Neural cell (in vitro differentiated cells): ENCODE measurements around the gene PIM3. TPM values are rescaled to one million over a fixed set of nuclear protein-coding genes. Genes with fewer than 3 reads are reported as not detected.
A peak's percentile ranks its signal among the peaks of the same experiment; 100 is the strongest.

ENCODE experiments used
- H2AFZ ChIP-seq: fragments of 200-600, 300-800 bp; sonication (generic), shearing (Covaris generic); 2 replicates; pipeline ENCODE4 v1.6.0; 2014; ENCODE audit warnings: low read depth, mild to moderate bottlenecking, antibody characterized with exemption, low read length, moderate library complexity
- H3F3A ChIP-seq: fragments of 200-600 bp; shearing (Covaris generic); 2 replicates; pipeline ENCODE4 v1.6.1; 2016; ENCODE audit warnings: mild to moderate bottlenecking, moderate library complexity, mixed read lengths, antibody characterized with exemption, low read length; ENCODE audit not compliant: insufficient read depth, poor library complexity, severe bottlenecking
- H3K27ac ChIP-seq: fragments of 200-600, 300-800 bp; sonication (generic), shearing (Covaris generic); 2 replicates; pipeline ENCODE4 v1.5.1; 2014; ENCODE audit warnings: mild to moderate bottlenecking, low read length, moderate library complexity
- H3K27me3 ChIP-seq: fragments of 300-800, 200-600 bp; sonication (generic), shearing (Covaris generic); 2 replicates; pipeline ENCODE4 v1.6.0; 2014; ENCODE audit warnings: mild to moderate bottlenecking, low read depth, low read length, moderate library complexity; ENCODE audit not compliant: insufficient read depth
- H3K36me3 ChIP-seq: fragments of 300-800, 200-600 bp; sonication (generic), shearing (Covaris generic); 2 replicates; pipeline ENCODE4 v1.5.1; 2014; ENCODE audit warnings: mild to moderate bottlenecking, antibody characterized with exemption, low read length, moderate library complexity; ENCODE audit not compliant: insufficient read depth
- H3K4me2 ChIP-seq: fragments of 300-800, 200-600 bp; sonication (generic), shearing (Covaris generic); 2 replicates; pipeline ENCODE4 v1.6.0; 2014; ENCODE audit warnings: mild to moderate bottlenecking, low read length
- H3K4me3 ChIP-seq: fragments of 300-800, 200-600 bp; sonication (generic), shearing (Covaris generic); 2 replicates; pipeline ENCODE4 v1.5.1; 2014; ENCODE audit warnings: mild to moderate bottlenecking, low read length, moderate library complexity
- H3K79me2 ChIP-seq: fragments of 200-600 bp; shearing (Covaris generic); replicated peaks from 2 replicates; pipeline ENCODE4 v1.6.0; 2014; ENCODE audit warnings: mild to moderate bottlenecking, low read length, moderate library complexity; ENCODE audit not compliant: insufficient read depth
- H3K9ac ChIP-seq: fragments of 300-800, 200-600 bp; sonication (generic), shearing (Covaris generic); 2 replicates; pipeline ENCODE4 v1.6.1; 2016; ENCODE audit warnings: mild to moderate bottlenecking, low read length, mixed read lengths
- H3K9me2 ChIP-seq: fragments of 200-600 bp; shearing (Covaris generic); 2 replicates; pipeline ENCODE4 v1.6.1; 2016; ENCODE audit warnings: mild to moderate bottlenecking, low read length, mixed read lengths; ENCODE audit not compliant: insufficient read depth
- H3K9me3 ChIP-seq: fragments of 200-600, 300-800 bp; sonication (generic), shearing (Covaris generic); 2 replicates; pipeline ENCODE4 v1.6.1; 2016; ENCODE audit warnings: mild to moderate bottlenecking, mixed run types, low read length, moderate library complexity, mixed read lengths
- H4K20me1 ChIP-seq: fragments of 200-600 bp; shearing (Covaris generic); 2 replicates; pipeline ENCODE4 v1.6.1; 2016; ENCODE audit warnings: mild to moderate bottlenecking, mixed run types; ENCODE audit not compliant: insufficient read depth
- CTCF ChIP-seq: fragments of 450-650 bp; IDR thresholded peaks from 2 replicates; pipeline ENCODE4 v1.5.1; 2014; ENCODE audit warnings: antibody characterized with exemption, mild to moderate bottlenecking, moderate library complexity; ENCODE audit not compliant: poor library complexity, severe bottlenecking
- EP300 ChIP-seq: fragments of 450-650 bp; conservative IDR thresholded peaks from 2 replicates; pipeline ENCODE4 v1.6.1; 2014; ENCODE audit warnings: antibody characterized with exemption, mild to moderate bottlenecking, moderate library complexity; ENCODE audit not compliant: poor library complexity, severe bottlenecking
- EZH2 ChIP-seq: fragments of 200-600, 300-800 bp; shearing (Covaris generic), sonication (generic); IDR thresholded peaks from 2 replicates; pipeline ENCODE4 v1.6.1; 2014; ENCODE audit warnings: antibody characterized with exemption, low read length, borderline replicate concordance, mild to moderate bottlenecking; ENCODE audit not compliant: insufficient read depth, poor library complexity, severe bottlenecking
- MXI1 ChIP-seq: fragments of 450-650 bp; conservative IDR thresholded peaks from 2 replicates; pipeline ENCODE4 v1.6.1; 2014; ENCODE audit warnings: antibody characterized with exemption, mild to moderate bottlenecking; ENCODE audit not compliant: poor library complexity, severe bottlenecking
- POLR2AphosphoS5 ChIP-seq: IDR thresholded peaks from 2 replicates; pipeline ENCODE4 v1.6.1; 2012
- RAD21 ChIP-seq: fragments of 450-650 bp; conservative IDR thresholded peaks from 2 replicates; pipeline ENCODE4 v1.6.1; 2014; ENCODE audit warnings: antibody characterized with exemption, mild to moderate bottlenecking, moderate library complexity
- REST ChIP-seq: IDR thresholded peaks from 2 replicates; pipeline ENCODE4 v1.6.1; 2012; ENCODE audit warnings: borderline replicate concordance
- SMC3 ChIP-seq: fragments of 450-650 bp; conservative IDR thresholded peaks from 2 replicates; pipeline ENCODE4 v1.6.1; 2014; ENCODE audit warnings: antibody characterized with exemption, mild to moderate bottlenecking, moderate library complexity; ENCODE audit not compliant: poor library complexity
- TAF1 ChIP-seq: IDR thresholded peaks from 2 replicates; pipeline ENCODE4 v1.6.1; 2012; ENCODE audit warnings: low read depth
- polyA plus RNA-seq: library from polyadenylated mRNA; depleted of rRNA; stranded (reverse); fragments of >200 nt; gene quantifications from 2 replicates; pipeline ENCODE4 v1.2.3, GENCODE V29; 2014

The PIM3 gene
- polyA plus RNA-seq, 1 donor from 2014 or later, result 28.7 TPM

- Histone ChIP-seq H4K20me1 (no peaks in the 10 kb centered on the region), H3K27ac (no peak overlapping the region), H3K9me3 (no peaks in the 10 kb centered on the region), H3K4me3 (no peak overlapping the region), H3F3A (no peaks in the 10 kb centered on the region), H3K9ac (no peak overlapping the region), H3K4me2 (no peak overlapping the region), H3K27me3 (no peaks in the 10 kb centered on the region), H2AFZ (no peak overlapping the region), H3K36me3 (no peaks in the 10 kb centered on the region), H3K79me2 (no peaks in the 10 kb centered on the region), H3K9me2 (no peaks in the 10 kb centered on the region)
- no peak for TF ChIP-seq TAF1
- no peak for TF ChIP-seq EZH2
- no peak for TF ChIP-seq EP300
- no peak for TF ChIP-seq CTCF
- no peak for TF ChIP-seq RAD21
- no peak for TF ChIP-seq MXI1
- no peak for TF ChIP-seq REST
These were observed 2.1 kb upstream of the PIM3 start for GRCh38 chr22:49958366-49958921.

DNA sequence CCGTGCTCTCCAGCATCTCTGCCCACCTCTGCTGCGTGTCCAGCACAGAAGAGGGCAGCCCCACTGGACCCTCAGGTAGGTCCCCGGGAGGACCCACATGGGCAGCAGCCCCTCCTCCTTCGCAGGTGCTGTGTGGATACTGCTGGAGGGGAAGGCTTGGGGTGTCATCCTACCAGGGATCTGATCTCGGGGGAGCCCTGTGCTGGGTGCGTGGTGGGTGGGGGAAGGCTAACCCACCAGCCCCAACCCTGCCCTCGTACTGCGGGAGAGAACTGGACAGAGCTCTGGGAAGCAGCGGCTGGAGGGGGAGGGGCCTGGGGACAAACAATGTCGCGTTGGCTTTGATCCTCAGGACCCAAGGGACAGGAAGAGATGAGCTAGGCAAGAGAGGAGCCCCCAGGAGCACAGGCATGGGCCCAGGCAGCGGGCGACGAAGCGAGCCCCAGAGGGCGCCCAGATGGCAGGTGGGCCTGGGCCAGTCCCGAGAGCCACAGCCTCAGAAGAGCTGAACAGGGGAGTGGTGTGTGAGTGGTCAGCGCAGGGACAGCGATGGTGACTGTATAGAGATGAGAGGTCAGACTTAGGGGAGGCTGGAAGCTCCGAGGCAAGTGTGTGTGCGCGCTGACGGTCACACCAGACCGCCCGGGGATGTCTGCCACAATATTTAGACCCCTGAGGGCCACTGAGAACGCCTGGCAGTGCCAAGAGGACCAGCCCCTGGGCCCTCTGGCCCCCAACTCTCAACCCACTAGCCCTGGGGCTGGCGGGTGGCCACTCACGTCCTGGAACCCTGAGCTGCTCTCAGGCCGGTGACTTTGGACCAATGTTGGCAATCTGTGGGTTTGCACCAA lies 1.4 kb upstream of the PIM3 start:
- Histone ChIP-seq H2AFZ (no peak overlapping the region), H3K36me3 (no peaks in the 10 kb centered on the region), H3F3A (no peaks in the 10 kb centered on the region), H3K4me3 (peak overlapping the region; percentile 84), H3K9me2 (no peaks in the 10 kb centered on the region), H3K79me2 (no peaks in the 10 kb centered on the region), H3K9ac (no peak overlapping the region), H3K9me3 (no peaks in the 10 kb centered on the region), H4K20me1 (no peaks in the 10 kb centered on the region), H3K4me2 (no peak overlapping the region), H3K27me3 (no peaks in the 10 kb centered on the region), H3K27ac (no peak overlapping the region)
- TF ChIP-seq EZH2 (no peak), REST (no peak), EP300 (no peak), POLR2AphosphoS5 (no peak), TAF1 (no peak), RAD21 (no peak), MXI1 (no peak), SMC3 (no peak), CTCF (no peak)
